K562 (cell line): ENCODE results near the gene METRN. TPM values are rescaled to one million over a fixed set of nuclear protein-coding genes. Genes with fewer than 3 reads are reported as not detected.
A peak's percentile ranks its signal among the peaks of the same experiment; 100 is the strongest.

ENCODE experiments used
- ATAC-seq: fragments of 200-7000 bp; cut with Tn5 transposase; 3 replicates; pipeline ENCODE4 v1.9.1; 2020; ENCODE audit warnings: moderate library complexity
- BruUV-seq: library from RNA; stranded (reverse); fragments of 400-500 nt; replicated peaks from 2 replicates; lab custom pipeline; 2021; lab: Mats Ljungman, UMichigan
- CTCF ChIA-PET: fragments of 300-600 bp; formaldehyde crosslinking; extraction: SDS; loops from one replicate; lab custom pipeline; 2021; ENCODE audit warnings: low intra/inter-chr PET ratio; lab: Yijun Ruan, JAX
- POLR2A ChIA-PET: fragments of 300-600, 350-650 bp; sonication (Branson Sonifier 250); formaldehyde crosslinking; extraction: SDS; loops from one replicate; lab custom pipeline; 2021; ENCODE audit warnings: antibody characterized with exemption, inconsistent platforms; lab: Yijun Ruan, JAX
- DNase-seq, 4 experiments: peaks; one replicate each; pipeline versions ENCODE4 v3.0.0 to v3.0.0-alpha.2; 2011 to 2018; ENCODE audit warnings: low spot score in 3 of 4, mixed read lengths in 3 of 4; ENCODE audit errors: extremely low read depth in 1 of 4
- FAIRE-seq: peaks from 2 replicates; lab custom pipeline; 2011; peaks lifted over from hg19 to GRCh38; lab: Jason Lieb, UNC
- H2AFZ ChIP-seq: 2 replicates; pipeline ENCODE4 v1.6.0; 2011; ENCODE audit warnings: low read depth, low read length, control low read depth, inconsistent platforms
- H3K27ac ChIP-seq: fragments of 200-600 bp; 3 replicates; pipeline ENCODE4 v1.8.0; 2011; ENCODE audit warnings: low read depth, mild to moderate bottlenecking, control low read depth, inconsistent platforms, low read length, moderate library complexity, mixed read lengths; ENCODE audit errors: extremely low read depth
- H3K27me3 ChIP-seq, 2 experiments: fragments of 300-600 bp in 1 of 2; 2 replicates in 1 of 2; 3 replicates in 1 of 2; pipeline versions ENCODE4 v1.6.0 to v1.8.0; 2011; ENCODE audit warnings: inconsistent platforms in 2 of 2, low read length in 2 of 2, mild to moderate bottlenecking in 1 of 2, mixed read lengths in 1 of 2, moderate library complexity in 1 of 2; ENCODE audit not compliant: control insufficient read depth in 2 of 2, insufficient read depth in 2 of 2
- H3K36me3 ChIP-seq: fragments of 300-600 bp; 3 replicates; pipeline ENCODE4 v1.8.0; 2011; ENCODE audit warnings: mild to moderate bottlenecking, low read length, inconsistent platforms; ENCODE audit not compliant: control insufficient read depth, insufficient read depth
- H3K4me1 ChIP-seq, 2 experiments: fragments of 200-600 bp in 1 of 2; replicated peaks in 1 of 2; 2 replicates in 1 of 2; 3 replicates in 1 of 2; pipeline versions ENCODE4 v1.5.1 to v1.8.0; 2011; ENCODE audit warnings: inconsistent platforms in 2 of 2, low read length in 2 of 2, mild to moderate bottlenecking in 1 of 2, mixed read lengths in 1 of 2, moderate library complexity in 1 of 2; ENCODE audit not compliant: control insufficient read depth in 2 of 2, insufficient read depth in 2 of 2
- H3K4me2 ChIP-seq: 2 replicates; pipeline ENCODE4 v1.6.1; 2011; ENCODE audit warnings: low read length, control low read depth, inconsistent platforms, mixed read lengths; ENCODE audit not compliant: insufficient read depth
- H3K4me3 ChIP-seq: fragments of 200-600 bp; sonication (generic), shearing (Covaris generic); 2 replicates; pipeline ENCODE4 v1.5.1; 2016; ENCODE audit warnings: control low read depth, inconsistent platforms
- H3K79me2 ChIP-seq: fragments of 200-600 bp; 3 replicates; pipeline ENCODE4 v1.8.0; 2011; ENCODE audit warnings: low read length, inconsistent platforms; ENCODE audit not compliant: control insufficient read depth, insufficient read depth
- H3K9ac ChIP-seq, 2 experiments: 2 replicates each; pipeline versions ENCODE4 v1.6.0 to v1.6.1; 2011; ENCODE audit warnings: low read depth in 2 of 2, low read length in 2 of 2, control low read depth in 1 of 2, inconsistent platforms in 1 of 2, mild to moderate bottlenecking in 1 of 2, mixed read lengths in 1 of 2; ENCODE audit not compliant: insufficient read depth in 1 of 2
- H3K9me1 ChIP-seq: one replicate; pipeline ENCODE4 v1.6.0; 2011; ENCODE audit warnings: inconsistent platforms, mild to moderate bottlenecking, low read length, moderate library complexity; ENCODE audit not compliant: control insufficient read depth, insufficient read depth
- H3K9me3 ChIP-seq: replicated peaks from 2 replicates; pipeline ENCODE4 v1.5.1; 2011; ENCODE audit warnings: low read depth, low read length, inconsistent platforms; ENCODE audit not compliant: control insufficient read depth, insufficient read depth
- H4K20me1 ChIP-seq: replicated peaks from 2 replicates; pipeline ENCODE4 v1.6.1; 2011; ENCODE audit warnings: low read length, inconsistent platforms, mixed read lengths; ENCODE audit not compliant: control insufficient read depth, insufficient read depth
- CREB3 ChIP-seq: fragments of 450-650 bp; conservative IDR thresholded peaks from 2 replicates; pipeline ENCODE4 v1.6.1; 2016; ENCODE audit warnings: missing genetic modification characterization, low read depth, mild to moderate bottlenecking, missing compliant biosample characterization, moderate library complexity
- FOSL1 ChIP-seq: fragments of 200-800 bp; sonication (Bioruptor generic); conservative IDR thresholded peaks from 2 replicates; pipeline ENCODE4 v1.6.1; 2016; ENCODE audit warnings: missing genetic modification characterization, missing compliant biosample characterization
- HIVEP1 ChIP-seq: fragments of 250-450 bp; sonication (Bioruptor Pico); IDR thresholded peaks from 2 replicates; pipeline ENCODE4 v1.4.0; 2020; ENCODE audit warnings: mild to moderate bottlenecking
- JUNB ChIP-seq: fragments of 450-650 bp; formaldehyde crosslinking; conservative IDR thresholded peaks from 2 replicates; pipeline ENCODE4 v1.4.0; 2020; ENCODE audit warnings: mild to moderate bottlenecking
- KDM1A ChIP-seq, 2 experiments: fragments of 450-650 bp; IDR thresholded peaks; 2 replicates each; pipeline ENCODE4 v1.6.1; 2016; ENCODE audit warnings: mild to moderate bottlenecking in 2 of 2
- PHF8 ChIP-seq: fragments of 200-600 bp; sonication (generic); IDR thresholded peaks from 2 replicates; pipeline ENCODE4 v1.6.1; 2012; ENCODE audit warnings: mixed run types, mild to moderate bottlenecking, inconsistent platforms, low read length, moderate library complexity, borderline replicate concordance
- RBM25 ChIP-seq: fragments of 200-400 bp; formaldehyde crosslinking; IDR thresholded peaks from 2 replicates; pipeline ENCODE4 v1.6.1; 2018; ENCODE audit warnings: low read length, low read depth, moderate library complexity; ENCODE audit not compliant: severe bottlenecking
- VEZF1 ChIP-seq: fragments of 200-800 bp; sonication (Bioruptor generic); IDR thresholded peaks from 2 replicates; pipeline ENCODE4 v1.6.1; 2017; ENCODE audit warnings: missing genetic modification characterization, missing compliant biosample characterization
- ZBTB7A ChIP-seq: IDR thresholded peaks from 2 replicates; pipeline ENCODE4 v1.6.1; 2011; ENCODE audit warnings: low read depth, mild to moderate bottlenecking, low read length, moderate library complexity, borderline replicate concordance; ENCODE audit not compliant: control insufficient read depth
- WGBS: fragments of 100-300 bp; shearing (Covaris generic); methylation state at CpG from one replicate; pipeline ENCODE4 v1.1.6; 2016; ENCODE audit warnings: low coverage, mixed read lengths; ENCODE audit not compliant: insufficient coverage; ENCODE audit errors: missing lambda C conversion rate; 5-methylcytosine and 5-hydroxymethylcytosine counted together
- in situ Hi-C: fragments of 300-500 bp; cut with MboI; formaldehyde crosslinking; loops from 4 replicates; pipeline ENCODE4 v1.15.0; 2018; ENCODE audit warnings: inconsistent platforms, mixed read lengths
- intact Hi-C: fragments of 100-400 bp; cut with micrococcal nuclease; formaldehyde crosslinking; loops from 2 replicates; pipeline ENCODE4 v1.14.2; 2022
- polyA plus RNA-seq, 8 experiments: library from polyadenylated mRNA; depleted of rRNA in 4 of 8; stranded (reverse) in 5 of 8; unstranded in 3 of 8; fragments of >200 nt; fragmentation: Nextera tagmentation in 2 of 8; fragmentation: Illumina TruSeq in 1 of 8; extraction: Ambion mirVana in 2 of 8; extraction: Trizol in 1 of 8; gene quantifications; 2 replicates each; pipeline versions ENCODE4 v1.2.1 to v1.2.3, GENCODE V29; 2011 to 2014; ENCODE audit warnings: inconsistent platforms in 1 of 8, missing spikeins in 1 of 8
- total RNA-seq, 7 experiments: library from RNA; depleted of rRNA in 6 of 7; stranded (reverse); fragments of >200 nt in 6 of 7; fragmentation: Illumina TruSeq in 2 of 7; extraction: Trizol in 2 of 7; gene quantifications; 2 replicates each; pipeline versions ENCODE4 v1.2.1 to v1.2.3, GENCODE V29; 2011 to 2021; ENCODE audit warnings: low replicate concordance in 1 of 7

Gene METRN
- total and polyA plus RNA-seq, 9 of the 15 experiments (the other 6 are each of a cell fraction or from before 2014, with no cell fraction given), result 0.20 to 89.8 (median 15.4) TPM

GRCh38 chr16:762595-763268 is 47.8 kb downstream of the METRN start:
- ATAC-seq, result no peak

GRCh38 chr16:763369-764183 is 48.7 kb downstream of the METRN start:
- no peaks in the 10 kb centered on the region for H3K9me1 ChIP-seq
- H3K4me3 ChIP-seq, result no peak overlapping the region
- no peak overlapping the region for H3K4me2 ChIP-seq
- in situ Hi-C loops (no loop called here), intact Hi-C loops (no loop called here)
- H3K27me3 ChIP-seq, result peaks cover 0 to 6% of the 10 kb centered on the region in 2 experiments; a peak in 1 of 5 replicates
- FAIRE-seq (no peak), DNase-seq (no peak), ATAC-seq (no peak)
- H4K20me1 ChIP-seq, result 0 out of 2 replicates have a peak, but pooled peaks cover 3% of the 10 kb centered on the region
- WGBS, result 31% methylated on average over 16 of the region's 21 CpGs
- no peaks in the 10 kb centered on the region for H3K9me3 ChIP-seq
- BruUV-seq, result no TSS peak
- no peak overlapping the region for H2AFZ ChIP-seq
- ChIA-PET CTCF (no interaction called here), POLR2A (interaction anchor here (0.5 to 1.3 kb wide), 2 partner anchors 42 to 57 kb away, joined by 3 to 5 read pairs; partner anchors contain the start of gene ANTKMT)
- no peaks in the 10 kb centered on the region for H3K79me2 ChIP-seq
- H3K36me3 ChIP-seq, result no peaks in the 10 kb centered on the region
- no peak for TF ChIP-seq RBM25
- TF ChIP-seq CREB3, result no peak
- TF ChIP-seq PHF8, result no peak
- TF ChIP-seq KDM1A (IDR thresholded peaks at IDR 0.05), result 0 out of 4 replicates have a peak, but pooled peaks of 1 of the 2 experiments have one; percentile 17
- TF ChIP-seq VEZF1, result peak; percentile 19; the same call in 1 of the 2 replicates
- TF ChIP-seq FOSL1 (tag), result no peak
- H3K4me1 ChIP-seq, result peaks cover 0 to 82% of the 10 kb centered on the region in 2 experiments; a peak in 2 of 5 replicates
- H3K27ac ChIP-seq, result no peak overlapping the region
- H3K9ac ChIP-seq, result no peak overlapping the region

More at GRCh38 chr16:762595-763268, 47.8 kb downstream of the METRN start:
- DNase-seq (no peak), FAIRE-seq (no peak)
- peaks cover 0 to 6% of the 10 kb centered on the region in 2 experiments; a peak in 1 of 5 replicates for H3K27me3 ChIP-seq
- H3K4me3 ChIP-seq, result no peak overlapping the region
- POLR2A ChIA-PET, result interaction anchor here (0.5 to 1.3 kb wide), 2 partner anchors 41 to 56 kb away, joined by 3 to 5 read pairs; partner anchors contain the start of gene ANTKMT
- in situ Hi-C loops (no loop called here), intact Hi-C loops (no loop called here)
- H3K4me2 ChIP-seq, result no peak overlapping the region
- BruUV-seq, result no TSS peak
- CTCF ChIA-PET, result no interaction called here
- no peaks in the 10 kb centered on the region for H3K79me2 ChIP-seq
- peaks cover 0 to 75% of the 10 kb centered on the region in 2 experiments; a peak in 2 of 5 replicates for H3K4me1 ChIP-seq
- H3K9ac ChIP-seq, result no peak overlapping the region
- H3K27ac ChIP-seq, result no peak overlapping the region
- no peaks in the 10 kb centered on the region for H3K9me3 ChIP-seq
- TF ChIP-seq ZBTB7A, result peak; percentile 24; the same call in 1 of the 2 replicates
- no peak for TF ChIP-seq JUNB (CRISPR knock-in tag)
- no peak for TF ChIP-seq HIVEP1
- no peaks in the 10 kb centered on the region for H3K36me3 ChIP-seq
- 14% methylated on average over 14 of the region's 17 CpGs for WGBS
- H2AFZ ChIP-seq, result no peak overlapping the region
- H4K20me1 ChIP-seq, result 0 out of 2 replicates have a peak, but pooled peaks cover 3% of the 10 kb centered on the region
- no peaks in the 10 kb centered on the region for H3K9me1 ChIP-seq
